Measurements from ENCODE around the gene DMXL2. TPM values are rescaled to one million over a fixed set of nuclear protein-coding genes. Genes with fewer than 3 reads are reported as not detected.
A peak's percentile ranks its signal among the peaks of the same experiment; 100 is the strongest.
"Not testable (repeated sequence)": the region's sequence is repeated elsewhere in the genome, so short reads cannot be mapped to it uniquely, and the experiment has no call there.

The DMXL2 gene, protein sequence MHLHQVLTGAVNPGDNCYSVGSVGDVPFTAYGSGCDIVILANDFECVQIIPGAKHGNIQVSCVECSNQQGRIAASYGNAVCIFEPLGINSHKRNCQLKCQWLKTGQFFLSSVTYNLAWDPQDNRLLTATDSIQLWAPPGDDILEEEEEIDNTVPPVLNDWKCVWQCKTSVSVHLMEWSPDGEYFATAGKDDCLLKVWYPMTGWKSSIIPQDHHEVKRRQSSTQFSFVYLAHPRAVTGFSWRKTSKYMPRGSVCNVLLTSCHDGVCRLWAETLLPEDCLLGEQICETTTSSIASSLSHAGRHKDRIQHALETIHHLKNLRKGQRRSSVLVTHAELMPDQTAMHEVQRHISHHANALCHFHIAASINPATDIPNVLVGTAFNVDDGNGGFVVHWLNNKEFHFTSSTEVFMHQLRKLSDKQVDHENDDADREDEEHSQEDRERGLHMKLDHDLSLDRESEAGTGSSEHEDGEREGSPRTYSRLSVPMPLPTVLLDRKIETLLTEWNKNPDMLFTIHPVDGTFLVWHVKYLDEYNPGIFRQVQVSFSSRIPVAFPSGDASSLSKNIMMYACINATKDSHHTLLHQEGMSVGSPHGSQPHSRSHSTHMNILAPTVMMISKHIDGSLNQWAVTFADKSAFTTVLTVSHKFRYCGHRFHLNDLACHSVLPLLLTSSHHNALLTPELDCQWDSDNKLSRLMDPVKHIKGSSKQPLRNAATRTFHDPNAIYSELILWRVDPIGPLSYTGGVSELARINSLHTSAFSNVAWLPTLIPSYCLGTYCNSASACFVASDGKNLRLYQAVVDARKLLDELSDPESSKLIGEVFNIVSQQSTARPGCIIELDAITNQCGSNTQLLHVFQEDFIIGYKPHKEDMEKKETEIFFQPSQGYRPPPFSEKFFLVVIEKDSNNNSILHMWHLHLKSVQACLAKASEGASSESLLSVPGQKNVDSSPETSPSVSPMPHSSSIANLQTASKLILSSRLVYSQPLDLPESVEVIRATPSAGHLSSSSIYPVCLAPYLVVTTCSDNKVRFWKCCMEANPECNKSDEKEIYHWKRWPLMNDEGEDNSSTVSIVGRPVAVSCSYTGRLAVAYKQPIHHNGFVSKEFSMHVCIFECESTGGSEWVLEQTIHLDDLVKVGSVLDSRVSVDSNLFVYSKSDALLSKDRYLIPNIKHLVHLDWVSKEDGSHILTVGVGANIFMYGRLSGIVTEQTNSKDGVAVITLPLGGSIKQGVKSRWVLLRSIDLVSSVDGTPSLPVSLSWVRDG (N-terminal part only)
- 1 to 10 TPM; 5.9 to 7.0 TPM for total RNA-seq

DNA sequence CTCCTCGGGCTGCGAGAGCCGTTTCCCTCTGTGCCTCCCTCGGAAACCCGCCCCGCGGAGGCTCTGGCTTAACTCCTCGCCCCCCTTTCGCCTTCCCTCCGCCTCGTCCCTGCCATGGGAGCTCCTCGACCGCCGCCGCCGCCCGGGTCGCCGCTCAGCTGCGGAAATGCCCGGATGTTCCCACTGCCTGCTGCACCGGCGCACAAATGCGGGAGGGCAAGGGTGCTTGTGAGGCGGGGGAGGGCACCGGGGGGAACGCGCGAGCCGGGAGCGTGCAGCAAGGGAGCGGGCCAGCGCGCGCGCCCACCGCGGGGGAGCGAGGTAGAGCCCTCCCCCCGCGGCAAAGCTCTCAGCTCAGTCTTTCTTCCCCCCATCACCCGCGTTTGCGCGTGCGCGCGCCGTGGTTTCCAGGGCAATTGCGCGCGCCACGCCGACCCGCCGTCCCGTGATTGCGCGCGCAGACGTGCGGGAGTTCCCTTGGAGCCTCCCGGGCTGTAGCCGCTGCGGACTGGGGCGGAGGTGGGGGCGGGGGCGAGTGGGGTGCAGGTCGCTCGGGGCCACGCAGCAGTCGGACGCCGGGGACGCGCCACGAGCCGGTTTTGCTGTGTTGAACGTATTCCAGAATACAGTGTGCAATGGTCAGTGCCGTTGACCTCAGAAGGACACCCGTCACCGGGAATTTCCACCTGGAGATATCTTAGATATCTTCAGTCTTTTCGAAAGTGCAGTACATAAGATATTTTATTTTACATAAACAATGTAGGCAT is at the start of gene DMXL2:
DMXL2 (minus strand) TSS at position 168 of the 767 bp plus-strand sequence. CDS start 226 bp downstream, outside the sequence.
- peaks cover 17% of the 10 kb centered on the region for H3K27me3 Mint-ChIP-seq
- H3K4me1 Mint-ChIP-seq: peaks cover 21% of the 10 kb centered on the region
- ATAC-seq: peak; percentile 72

DNA sequence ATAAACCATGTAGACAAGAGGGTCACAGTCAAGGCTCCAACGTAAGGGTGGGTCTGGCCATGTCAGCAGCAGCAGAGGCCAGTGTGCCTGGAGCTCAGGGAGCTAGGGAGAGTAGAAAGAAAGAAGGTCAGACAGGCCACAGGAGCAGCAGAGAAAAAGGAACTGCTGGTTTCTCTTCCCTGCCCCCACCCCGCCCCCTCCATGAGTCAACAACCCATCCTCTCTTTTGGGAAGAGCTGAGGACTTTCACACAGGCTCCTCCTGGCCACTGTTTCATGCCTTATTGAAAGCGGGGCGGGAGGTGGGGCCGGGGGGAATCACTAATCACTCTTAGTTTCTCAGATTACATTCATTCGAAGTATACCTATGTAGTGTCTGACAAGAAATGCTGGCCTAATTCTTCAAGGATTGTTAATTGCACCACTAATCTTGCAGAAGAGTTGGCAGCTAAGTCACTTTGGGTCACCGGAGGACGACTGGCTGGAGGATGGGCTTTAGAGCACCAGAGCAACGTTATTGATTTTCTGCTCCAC is 49.6 kb upstream of the DMXL2 start:
- H3K4me3 Mint-ChIP-seq: no peak overlapping the region

More for the DNA sequence above, at the start of gene DMXL2:
- CTCF ChIA-PET: interaction anchor here (0.6 to 4.5 kb wide), 7 partner anchors 9 to 153 kb away, joined by 3 to 28 read pairs (median 5); no protein-coding TSS in a partner anchor
- Mint-ChIP-seq H3K4me3 (peak within 1 kb of the TSS; percentile 83), H3K27ac (peak within 1 kb of the TSS; percentile 58), H3K9me3 (ENCODE audit: low read depth) (no peaks in the 10 kb centered on the region), H3K36me3 (ENCODE audit: low read depth) (no peaks in the 10 kb centered on the region)
- POLR2A ChIA-PET: interaction anchor here (0.6 kb wide), 1 partner anchor 114 kb away, joined by 3 read pairs; no protein-coding TSS in a partner anchor
- intact Hi-C loops (cut with DNase I, micrococcal nuclease): loop anchor here (1.0 to 5.0 kb wide), 2 partner anchors 115 to 154 kb away; partner anchors contain the start of gene LYSMD2 (in 1 of the 2)
- peak; percentile 85 for DNase-seq

DNA sequence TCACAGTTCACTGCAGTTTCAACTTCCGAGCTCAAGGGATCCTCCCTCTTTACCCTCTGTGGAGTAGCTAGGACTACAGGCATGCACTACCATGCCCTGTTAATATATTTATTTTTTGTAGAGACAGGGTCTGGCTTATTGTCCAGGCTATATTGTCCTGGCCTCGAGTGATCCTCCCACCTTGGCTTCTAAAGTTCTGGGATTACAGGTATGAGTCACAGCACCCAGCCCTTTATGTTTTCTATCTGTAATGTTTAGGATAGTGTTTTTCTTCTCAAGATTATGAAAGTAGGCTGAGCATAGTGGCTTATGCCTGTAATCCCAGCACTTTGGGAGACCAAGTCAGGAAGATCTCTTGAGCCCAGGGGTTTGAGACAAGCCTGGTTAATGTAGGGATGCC is 46.8 kb upstream of the DMXL2 start:
- no peak overlapping the region for H3K27ac Mint-ChIP-seq
- no peak for DNase-seq
- ChIA-PET CTCF (interaction anchor here (0.6 to 0.7 kb wide), 2 partner anchors 22 to 324 kb away, joined by 3 to 4 read pairs; no protein-coding TSS in a partner anchor), POLR2A (no interaction called here)
- no peaks in the 10 kb centered on the region for H3K36me3 Mint-ChIP-seq (ENCODE audit: low read depth)
- peaks cover 13% of the 10 kb centered on the region for H3K27me3 Mint-ChIP-seq
- no peaks in the 10 kb centered on the region for H3K9me3 Mint-ChIP-seq (ENCODE audit: low read depth)
- H3K4me3 Mint-ChIP-seq: no peak overlapping the region
- intact Hi-C loops (cut with DNase I, micrococcal nuclease): no loop called here
- ATAC-seq: no peak
- no peaks in the 10 kb centered on the region for H3K4me1 Mint-ChIP-seq

More for the DNA sequence above, 49.6 kb upstream of the DMXL2 start:
- no peaks in the 10 kb centered on the region for H3K4me1 Mint-ChIP-seq
- DNase-seq (no peak), ATAC-seq (no peak)
- no peaks in the 10 kb centered on the region for H3K9me3 Mint-ChIP-seq (ENCODE audit: low read depth)
- intact Hi-C loops (cut with DNase I, micrococcal nuclease): no loop called here
- H3K36me3 Mint-ChIP-seq (ENCODE audit: low read depth): no peaks in the 10 kb centered on the region
- H3K27me3 Mint-ChIP-seq: peaks cover 16% of the 10 kb centered on the region
- ChIA-PET CTCF (interaction anchor here (0.6 kb wide), 1 partner anchor 25 kb away, joined by 4 read pairs; no protein-coding TSS in a partner anchor), POLR2A (no interaction called here)
- no peak overlapping the region for H3K27ac Mint-ChIP-seq

DNA sequence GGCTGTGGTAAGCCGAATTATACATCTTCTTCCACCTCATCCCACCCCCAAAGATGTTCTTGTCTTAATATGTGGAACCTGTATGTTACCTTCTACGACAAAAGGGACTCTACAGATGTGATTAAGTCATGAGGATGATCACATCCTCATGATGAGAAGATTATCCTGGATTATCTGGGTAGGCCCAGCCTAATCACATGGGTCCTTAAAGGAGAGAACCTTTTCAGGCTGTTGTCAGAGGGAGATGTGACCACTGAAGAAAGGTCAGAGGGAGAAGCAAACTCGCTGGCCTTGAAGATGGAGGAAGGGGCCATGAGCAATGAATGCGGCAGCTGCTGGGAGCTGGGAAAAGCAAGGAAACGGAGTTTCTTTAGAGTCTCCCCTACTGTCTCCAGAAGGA is 45.9 kb upstream of the DMXL2 start:
- DNase-seq: no peak
- Mint-ChIP-seq H3K9me3 (ENCODE audit: low read depth) (no peaks in the 10 kb centered on the region), H3K36me3 (ENCODE audit: low read depth) (no peaks in the 10 kb centered on the region), H3K27me3 (peaks cover 13% of the 10 kb centered on the region), H3K4me3 (no peak overlapping the region), H3K27ac (no peak overlapping the region), H3K4me1 (no peaks in the 10 kb centered on the region)
- no peak for ATAC-seq
- CTCF ChIA-PET: no interaction called here
- POLR2A ChIA-PET: no interaction called here
- intact Hi-C loops (cut with DNase I, micrococcal nuclease): no loop called here

DNA sequence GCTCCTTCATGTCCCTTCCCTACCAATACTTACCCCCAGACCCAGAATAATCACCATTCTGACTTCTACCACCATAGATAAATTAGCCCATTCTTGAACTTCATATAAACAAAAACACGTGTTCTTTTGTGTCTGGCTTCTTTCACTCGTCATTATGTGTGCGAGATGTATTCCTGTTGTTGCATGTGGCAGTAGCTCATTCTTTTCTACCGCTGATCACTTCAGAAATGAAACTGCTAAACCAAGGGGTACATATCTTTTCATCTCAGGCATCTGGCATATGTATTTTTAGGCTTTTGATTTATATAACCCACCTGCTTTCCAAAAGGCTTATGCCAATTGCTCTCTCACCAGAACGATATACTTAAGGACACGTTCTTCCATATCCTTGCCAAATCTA is 44.9 kb upstream of the DMXL2 start:
- peaks cover 11% of the 10 kb centered on the region for H3K27me3 Mint-ChIP-seq
- H3K27ac Mint-ChIP-seq: no peak overlapping the region
- no peaks in the 10 kb centered on the region for H3K36me3 Mint-ChIP-seq (ENCODE audit: low read depth)
- no peak for ATAC-seq
- DNase-seq: no peak
- ChIA-PET POLR2A (no interaction called here), CTCF (interaction anchor here (1.3 to 1.4 kb wide), 2 partner anchors 17 to 109 kb away, joined by 3 to 5 read pairs; no protein-coding TSS in a partner anchor)
- H3K4me3 Mint-ChIP-seq: no peak overlapping the region
- no peaks in the 10 kb centered on the region for H3K9me3 Mint-ChIP-seq (ENCODE audit: low read depth)
- no peaks in the 10 kb centered on the region for H3K4me1 Mint-ChIP-seq
- intact Hi-C loops (cut with DNase I, micrococcal nuclease): no loop called here

DNA sequence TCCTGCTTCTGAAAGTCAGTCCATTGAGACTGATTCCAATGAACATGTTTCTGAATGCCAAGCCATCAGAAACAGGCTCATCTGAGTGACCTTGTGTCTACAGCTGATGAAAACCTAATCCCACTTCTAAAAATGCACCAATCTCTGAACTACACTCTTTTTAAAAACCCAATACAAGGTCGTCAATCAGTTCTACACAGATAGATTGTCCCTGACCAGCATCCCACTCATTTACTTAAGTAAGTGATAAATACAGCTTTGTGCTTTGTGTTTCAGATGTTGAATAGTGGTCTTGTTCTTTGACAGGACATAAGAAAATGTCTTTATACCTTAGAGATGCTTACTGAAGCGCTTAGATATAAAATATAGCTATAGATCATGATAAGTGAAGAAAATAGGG is 38.5 kb upstream of the DMXL2 start:
- no peaks in the 10 kb centered on the region for H3K9me3 Mint-ChIP-seq (ENCODE audit: low read depth)
- intact Hi-C loops (cut with DNase I, micrococcal nuclease): no loop called here
- H3K4me1 Mint-ChIP-seq: no peaks in the 10 kb centered on the region
- CTCF ChIA-PET: interaction anchor here (0.6 to 1.0 kb wide), 3 partner anchors 11 to 62 kb away, joined by 3 to 5 read pairs (median 3); no protein-coding TSS in a partner anchor
- no peaks in the 10 kb centered on the region for H3K36me3 Mint-ChIP-seq (ENCODE audit: low read depth)
- H3K27me3 Mint-ChIP-seq: no peaks in the 10 kb centered on the region
- H3K4me3 Mint-ChIP-seq: no peak overlapping the region
- POLR2A ChIA-PET: no interaction called here
- DNase-seq (no peak), ATAC-seq (no peak)
- no peak overlapping the region for H3K27ac Mint-ChIP-seq

DNA sequence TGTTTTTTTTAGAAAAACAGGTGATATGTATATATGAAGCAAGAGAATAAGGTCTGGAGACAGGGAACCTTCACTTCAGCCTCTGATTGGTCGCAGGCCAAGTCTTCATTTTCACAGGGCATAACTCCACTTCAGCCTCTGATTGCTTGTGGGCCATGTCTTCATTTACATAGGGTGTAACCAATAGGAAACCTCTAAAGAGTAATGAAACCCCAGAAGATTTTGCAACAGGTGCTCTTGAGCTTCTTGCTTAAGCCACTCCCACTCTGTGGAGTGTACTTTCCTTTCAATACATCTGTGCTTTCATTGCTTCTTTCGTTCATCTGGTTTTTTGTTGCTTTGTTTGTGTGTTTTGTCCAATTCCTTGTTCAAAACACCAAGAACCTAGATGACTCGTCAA is 36.1 kb upstream of the DMXL2 start:
- intact Hi-C loops (cut with DNase I, micrococcal nuclease): no loop called here
- no peak for DNase-seq
- H3K27ac Mint-ChIP-seq: no peak overlapping the region
- ATAC-seq: no peak
- no peaks in the 10 kb centered on the region for H3K9me3 Mint-ChIP-seq (ENCODE audit: low read depth)
- H3K4me1 Mint-ChIP-seq: no peaks in the 10 kb centered on the region
- no peaks in the 10 kb centered on the region for H3K27me3 Mint-ChIP-seq
- ChIA-PET CTCF (interaction anchor here (1.3 to 4.6 kb wide), 3 partner anchors 8 to 118 kb away, joined by 3 to 22 read pairs (median 6); no protein-coding TSS in a partner anchor), POLR2A (no interaction called here)
- no peaks in the 10 kb centered on the region for H3K36me3 Mint-ChIP-seq (ENCODE audit: low read depth)
- no peak overlapping the region for H3K4me3 Mint-ChIP-seq

DNA sequence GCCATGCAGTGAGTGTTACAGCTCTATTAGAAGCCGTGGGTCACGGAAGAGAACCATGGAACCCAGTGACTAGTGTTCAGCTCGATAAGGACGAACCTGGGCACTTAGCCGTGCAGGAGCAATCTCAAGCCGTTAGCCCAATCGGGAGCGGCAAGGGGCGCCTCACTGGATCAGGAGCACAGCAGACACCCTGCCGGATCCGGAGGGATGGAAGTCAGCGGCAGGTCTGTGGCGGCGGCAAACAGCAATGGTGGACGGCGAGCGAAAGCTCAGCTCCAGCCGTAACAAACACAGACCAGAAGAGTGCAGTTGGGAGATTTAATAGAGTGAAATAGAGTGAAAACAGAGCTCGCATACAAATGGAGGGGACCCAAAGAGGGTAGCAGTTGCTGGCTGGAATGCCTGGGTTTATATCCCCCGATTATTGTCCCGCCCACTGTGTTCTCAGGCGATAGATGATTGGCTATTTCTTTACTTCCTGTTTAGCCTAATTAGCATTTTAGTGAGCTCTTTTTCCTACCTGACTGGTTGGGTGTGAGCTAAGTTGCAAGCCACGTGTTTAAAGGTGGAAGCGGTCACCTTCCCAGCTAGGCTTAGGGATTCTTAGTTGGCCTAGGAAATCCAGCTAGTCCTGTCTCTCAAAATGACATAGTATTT is 33.0 kb upstream of the DMXL2 start:
- H3K4me3 Mint-ChIP-seq; H3K27ac Mint-ChIP-seq; DNase-seq; H3K9me3 Mint-ChIP-seq (ENCODE audit: low read depth); H3K36me3 Mint-ChIP-seq (ENCODE audit: low read depth); H3K27me3 Mint-ChIP-seq; H3K4me1 Mint-ChIP-seq; ATAC-seq; intact Hi-C loops (cut with DNase I, micrococcal nuclease); POLR2A ChIA-PET: not testable (repeated sequence)
- CTCF ChIA-PET: interaction anchor here (0.6 to 4.6 kb wide), 2 partner anchors 121 to 125 kb away, joined by 3 to 22 read pairs; no protein-coding TSS in a partner anchor

DNA sequence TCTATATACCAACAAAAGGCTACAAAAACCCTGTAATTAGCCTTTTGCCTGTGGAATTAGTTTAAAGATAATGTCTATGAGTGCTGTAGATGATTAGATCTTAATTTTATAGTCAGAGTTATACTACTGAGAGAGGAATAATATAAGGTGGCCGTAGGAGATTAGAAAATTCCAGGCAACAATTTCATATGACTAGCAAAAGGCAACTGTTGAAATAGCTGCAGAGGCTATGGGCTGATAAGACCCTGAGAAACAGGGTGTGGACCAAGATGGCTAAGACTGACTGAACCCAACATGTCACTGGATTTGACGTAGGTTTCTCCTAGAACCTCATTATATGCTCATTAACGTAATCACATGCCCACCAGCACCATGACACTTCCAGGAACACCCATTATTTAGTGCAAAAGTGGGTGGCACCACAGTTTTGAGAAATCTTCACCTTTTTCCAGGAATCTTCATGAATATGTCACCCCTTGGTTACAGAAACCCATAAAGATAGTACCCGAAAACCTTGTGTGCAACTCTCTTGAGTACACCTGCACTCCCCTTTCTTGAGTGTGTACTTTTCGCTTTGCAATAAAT is 29.6 kb upstream of the DMXL2 start:
- POLR2A ChIA-PET: no interaction called here
- Mint-ChIP-seq H3K4me1 (no peaks in the 10 kb centered on the region), H3K4me3 (no peak overlapping the region), H3K9me3 (ENCODE audit: low read depth) (no peaks in the 10 kb centered on the region), H3K36me3 (ENCODE audit: low read depth) (no peaks in the 10 kb centered on the region), H3K27ac (no peak overlapping the region), H3K27me3 (no peaks in the 10 kb centered on the region)
- CTCF ChIA-PET: interaction anchor here (0.8 to 8.7 kb wide), 4 partner anchors 77 to 319 kb away, joined by 3 to 285 read pairs (median 6); partner anchors contain the start of gene LEO1
- intact Hi-C loops (cut with DNase I, micrococcal nuclease): no loop called here
- no peak for ATAC-seq
- DNase-seq: no peak

All from activated CD4-positive, alpha-beta T cell treated with anti-CD3 and anti-CD28 coated beads for 36 hours (primary cell).